ENCODE results near the gene LITAFD.

DNA sequence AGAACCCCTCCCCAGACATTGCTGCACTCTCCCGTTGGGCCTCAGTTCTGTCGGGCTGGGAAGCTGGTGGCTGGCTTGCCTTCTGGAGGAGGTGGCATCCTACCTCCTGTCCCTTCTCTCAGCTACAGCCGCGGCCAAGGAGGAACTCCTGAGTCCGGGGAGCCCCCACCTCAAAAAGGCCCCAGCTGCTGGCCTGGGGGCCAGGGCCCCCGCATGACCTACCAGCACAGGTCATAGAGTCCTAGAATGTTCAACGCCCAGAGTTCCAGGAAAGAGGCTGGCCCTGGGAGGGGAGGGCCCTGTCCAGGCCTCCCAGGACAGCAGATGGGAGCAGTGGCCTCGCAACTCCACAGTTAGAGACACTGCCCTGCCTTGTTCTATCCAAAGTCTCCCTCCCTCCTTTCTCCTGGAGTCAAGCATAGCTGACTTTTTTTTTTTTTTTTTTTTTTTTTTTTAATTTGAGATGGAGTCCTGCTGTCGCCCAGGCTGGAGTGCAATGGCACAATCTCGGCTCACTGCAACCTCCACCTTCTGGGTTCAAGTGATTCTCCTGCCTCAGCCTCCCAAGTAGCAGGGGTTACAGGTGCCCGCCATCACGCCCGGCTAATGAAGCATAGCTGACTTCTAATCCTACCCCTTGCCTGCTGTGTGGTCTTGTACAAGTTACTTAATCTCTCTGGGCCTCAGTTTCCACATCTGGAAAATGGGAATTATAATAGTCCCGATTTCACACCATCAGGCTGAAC is 20.4 kb upstream of the LITAFD start:
- TF ChIP-seq, protein P1, sequence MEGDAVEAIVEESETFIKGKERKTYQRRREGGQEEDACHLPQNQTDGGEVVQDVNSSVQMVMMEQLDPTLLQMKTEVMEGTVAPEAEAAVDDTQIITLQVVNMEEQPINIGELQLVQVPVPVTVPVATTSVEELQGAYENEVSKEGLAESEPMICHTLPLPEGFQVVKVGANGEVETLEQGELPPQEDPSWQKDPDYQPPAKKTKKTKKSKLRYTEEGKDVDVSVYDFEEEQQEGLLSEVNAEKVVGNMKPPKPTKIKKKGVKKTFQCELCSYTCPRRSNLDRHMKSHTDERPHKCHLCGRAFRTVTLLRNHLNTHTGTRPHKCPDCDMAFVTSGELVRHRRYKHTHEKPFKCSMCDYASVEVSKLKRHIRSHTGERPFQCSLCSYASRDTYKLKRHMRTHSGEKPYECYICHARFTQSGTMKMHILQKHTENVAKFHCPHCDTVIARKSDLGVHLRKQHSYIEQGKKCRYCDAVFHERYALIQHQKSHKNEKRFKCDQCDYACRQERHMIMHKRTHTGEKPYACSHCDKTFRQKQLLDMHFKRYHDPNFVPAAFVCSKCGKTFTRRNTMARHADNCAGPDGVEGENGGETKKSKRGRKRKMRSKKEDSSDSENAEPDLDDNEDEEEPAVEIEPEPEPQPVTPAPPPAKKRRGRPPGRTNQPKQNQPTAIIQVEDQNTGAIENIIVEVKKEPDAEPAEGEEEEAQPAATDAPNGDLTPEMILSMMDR (conservative IDR thresholded peaks at IDR 0.05; ENCODE audit: low read depth, low read length): no peak
- TF ChIP-seq POLR2A (IDR thresholded peaks at IDR 0.05; ENCODE audit: low read depth, low read length) (no peak), RAD21 (IDR thresholded peaks at IDR 0.05; ENCODE audit: low read length) (no peak), NFE2L2 (IDR thresholded peaks at IDR 0.05; ENCODE audit: low read depth, low read length) (no peak), RFX5 (IDR thresholded peaks at IDR 0.05; ENCODE audit: low read depth, low read length) (no peak), CHD1 (IDR thresholded peaks at IDR 0.05; ENCODE audit: low read depth, low read length) (no peak), MAZ (IDR thresholded peaks at IDR 0.05; ENCODE audit: borderline replicate concordance, low read depth, low read length) (no peak), CEBPB (IDR thresholded peaks at IDR 0.05; ENCODE audit: low read depth, low read length) (no peak), BHLHE40 (IDR thresholded peaks at IDR 0.05; ENCODE audit: low read depth, low read length) (no peak), MXI1 (IDR thresholded peaks at IDR 0.05; ENCODE audit: borderline replicate concordance, low read depth, low read length) (no peak)
- TF ChIP-seq, protein P2, sequence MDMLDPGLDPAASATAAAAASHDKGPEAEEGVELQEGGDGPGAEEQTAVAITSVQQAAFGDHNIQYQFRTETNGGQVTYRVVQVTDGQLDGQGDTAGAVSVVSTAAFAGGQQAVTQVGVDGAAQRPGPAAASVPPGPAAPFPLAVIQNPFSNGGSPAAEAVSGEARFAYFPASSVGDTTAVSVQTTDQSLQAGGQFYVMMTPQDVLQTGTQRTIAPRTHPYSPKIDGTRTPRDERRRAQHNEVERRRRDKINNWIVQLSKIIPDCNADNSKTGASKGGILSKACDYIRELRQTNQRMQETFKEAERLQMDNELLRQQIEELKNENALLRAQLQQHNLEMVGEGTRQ (IDR thresholded peaks at IDR 0.05; ENCODE audit: low read depth, low read length): no peak
- TF ChIP-seq, protein P3, sequence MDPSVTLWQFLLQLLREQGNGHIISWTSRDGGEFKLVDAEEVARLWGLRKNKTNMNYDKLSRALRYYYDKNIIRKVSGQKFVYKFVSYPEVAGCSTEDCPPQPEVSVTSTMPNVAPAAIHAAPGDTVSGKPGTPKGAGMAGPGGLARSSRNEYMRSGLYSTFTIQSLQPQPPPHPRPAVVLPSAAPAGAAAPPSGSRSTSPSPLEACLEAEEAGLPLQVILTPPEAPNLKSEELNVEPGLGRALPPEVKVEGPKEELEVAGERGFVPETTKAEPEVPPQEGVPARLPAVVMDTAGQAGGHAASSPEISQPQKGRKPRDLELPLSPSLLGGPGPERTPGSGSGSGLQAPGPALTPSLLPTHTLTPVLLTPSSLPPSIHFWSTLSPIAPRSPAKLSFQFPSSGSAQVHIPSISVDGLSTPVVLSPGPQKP (IDR thresholded peaks at IDR 0.05; ENCODE audit: borderline replicate concordance, low read depth, low read length): no peak
